ENCODE data around the gene FGF12. TPM values are rescaled to one million over a fixed set of nuclear protein-coding genes. Genes with fewer than 3 reads are reported as not detected.

FGF12 gene
- total RNA-seq, 1 experiment from 2014 or later = 0.07 TPM

GRCh38 chr3:192422997-192423342 lies 304.4 kb downstream of the FGF12 start:
- no peaks in the 10 kb centered on the region for H3K36me3 ChIP-seq (ENCODE audit: control insufficient read depth in 1 of 2, insufficient read depth in 2 of 2, low read length in 2 of 2)
- H3K4me1 ChIP-seq (ENCODE audit: control insufficient read depth in 1 of 2, insufficient read depth in 2 of 2, low read length in 2 of 2) = no peaks in the 10 kb centered on the region
- ChIA-PET CTCF (interaction anchor here (0.7 to 2.4 kb wide), 13 partner anchors 8 to 920 kb away, joined by 3 to 23 read pairs (median 5); no protein-coding TSS in a partner anchor), POLR2A (no interaction called here), RAD21 (ENCODE audit: low non-redundant PET in 1 of 2, low total read pairs in 2 of 2, uncharacterized antibody in 2 of 2, unreplicated experiment in 2 of 2) (no interaction called here)
- intact Hi-C loops (cut with micrococcal nuclease) = loop anchor here (1.0 to 2.0 kb wide), 3 partner anchors 235 to 1006 kb away; no protein-coding TSS in a partner anchor
- H3K9me2 ChIP-seq (ENCODE audit: insufficient read depth) = no peaks in the 10 kb centered on the region
- H3K27me3 ChIP-seq (ENCODE audit: insufficient read depth, low read length) = peaks cover 15% of the 10 kb centered on the region; the same call in 1 of the 2 replicates
- H3K79me2 ChIP-seq (ENCODE audit: insufficient read depth, low read length) = no peaks in the 10 kb centered on the region
- no peak overlapping the region for H3K4me2 ChIP-seq (ENCODE audit: low read length)
- no peak for TF ChIP-seq ZBTB33 (IDR thresholded peaks at IDR 0.05; ENCODE audit: extremely low read depth, insufficient replicate concordance, low read length)
- TF ChIP-seq, protein P1, sequence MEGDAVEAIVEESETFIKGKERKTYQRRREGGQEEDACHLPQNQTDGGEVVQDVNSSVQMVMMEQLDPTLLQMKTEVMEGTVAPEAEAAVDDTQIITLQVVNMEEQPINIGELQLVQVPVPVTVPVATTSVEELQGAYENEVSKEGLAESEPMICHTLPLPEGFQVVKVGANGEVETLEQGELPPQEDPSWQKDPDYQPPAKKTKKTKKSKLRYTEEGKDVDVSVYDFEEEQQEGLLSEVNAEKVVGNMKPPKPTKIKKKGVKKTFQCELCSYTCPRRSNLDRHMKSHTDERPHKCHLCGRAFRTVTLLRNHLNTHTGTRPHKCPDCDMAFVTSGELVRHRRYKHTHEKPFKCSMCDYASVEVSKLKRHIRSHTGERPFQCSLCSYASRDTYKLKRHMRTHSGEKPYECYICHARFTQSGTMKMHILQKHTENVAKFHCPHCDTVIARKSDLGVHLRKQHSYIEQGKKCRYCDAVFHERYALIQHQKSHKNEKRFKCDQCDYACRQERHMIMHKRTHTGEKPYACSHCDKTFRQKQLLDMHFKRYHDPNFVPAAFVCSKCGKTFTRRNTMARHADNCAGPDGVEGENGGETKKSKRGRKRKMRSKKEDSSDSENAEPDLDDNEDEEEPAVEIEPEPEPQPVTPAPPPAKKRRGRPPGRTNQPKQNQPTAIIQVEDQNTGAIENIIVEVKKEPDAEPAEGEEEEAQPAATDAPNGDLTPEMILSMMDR (IDR thresholded peaks at IDR 0.05 in 2 of 3, conservative IDR thresholded peaks at IDR 0.05 in 1 of 3; ENCODE audit: borderline replicate concordance in 1 of 3, insufficient read depth in 1 of 3, low read depth in 2 of 3, low read length in 2 of 3) = peak; percentile 23 to 57 (median 25); a peak in 4 of 6 replicates
- TF ChIP-seq RAD21 (IDR thresholded peaks at IDR 0.05; ENCODE audit: low read depth) = peak; percentile 54
- no peak for DNase-seq (ENCODE audit: low read depth, low spot score)
- H3K4me3 ChIP-seq (replicated peaks in 1 of 2; ENCODE audit: low read depth in 1 of 2, low read length in 2 of 2) = no peak overlapping the region
- no peaks in the 10 kb centered on the region for H4K20me1 ChIP-seq (ENCODE audit: insufficient read depth)
- H3K9me3 ChIP-seq (ENCODE audit: control insufficient read depth in 1 of 2, insufficient read depth in 1 of 2, low read depth in 1 of 2, low read length in 2 of 2) = no peaks in the 10 kb centered on the region
- ATAC-seq = peak; percentile 46; the same call in 1 of the 2 replicates
- no peak overlapping the region for H3K27ac ChIP-seq (ENCODE audit: low read depth, low read length)
- no TSS peak for BruUV-seq (replicated peaks)
- H3K9ac ChIP-seq (ENCODE audit: low read length) = no peak overlapping the region
- H2AFZ ChIP-seq (ENCODE audit: low read depth, low read length, poor library complexity, severe bottlenecking) = no peak overlapping the region
